Thyroid gland (tissue), 4 donors: ENCODE measurements around the gene TBC1D5.

Experiments
- POLR2A ChIP-seq, 2 donors: fragments of 450-650 bp; IDR thresholded peaks; one replicate each; pipeline ENCODE4 v1.6.1; 2017; ENCODE audit warnings: antibody characterized with exemption in 2 of 2, mild to moderate bottlenecking in 2 of 2, moderate library complexity in 1 of 2
- TF ChIP-seq, protein P1 (sequence below), 6 experiments: fragments of 200-600 bp in 3 of 6; fragments of 450-650 bp in 3 of 6; sonication (generic) in 3 of 6; IDR thresholded peaks; one replicate each; pipeline ENCODE4 v1.5.1; 2016 to 2019; ENCODE audit warnings: antibody characterized with exemption in 6 of 6, mild to moderate bottlenecking in 2 of 6, inconsistent platforms in 1 of 6, moderate library complexity in 1 of 6

DNA sequence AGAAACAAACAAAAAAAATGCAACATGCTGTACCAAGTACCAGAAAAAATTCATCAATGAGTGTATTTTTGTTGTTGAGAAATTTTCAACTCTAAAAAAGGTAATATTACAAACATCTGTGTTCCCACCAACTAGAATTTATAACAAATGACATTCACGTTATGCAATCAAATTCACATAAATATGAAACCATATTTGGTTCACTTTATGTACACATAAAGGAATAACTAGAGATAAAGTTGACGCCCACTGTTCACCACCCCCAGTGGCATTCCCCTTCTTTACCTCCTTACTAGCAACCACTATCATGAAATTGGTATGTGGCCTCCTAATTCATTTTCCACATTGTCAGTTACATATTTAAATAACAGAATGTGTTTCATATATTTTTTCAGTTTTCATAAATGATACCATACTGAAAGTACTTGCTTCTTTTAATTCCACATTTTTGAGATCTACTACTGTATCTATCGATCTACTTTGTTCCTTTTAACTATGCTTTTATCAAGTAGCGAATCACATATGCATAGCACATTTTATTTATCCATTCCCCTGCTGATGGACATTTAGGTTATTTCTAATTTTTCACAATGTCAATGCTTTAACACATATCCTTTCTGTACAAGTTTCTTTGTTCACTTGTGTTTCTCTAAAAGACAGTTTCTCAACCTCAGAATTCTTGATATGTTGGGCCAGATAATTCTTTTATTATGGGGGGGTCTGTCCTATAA is 34.5 kb downstream of the TBC1D5 start:
- no peak for TF ChIP-seq POLR2A (IDR thresholded peaks at IDR 0.05)
- TF ChIP-seq, protein P1, sequence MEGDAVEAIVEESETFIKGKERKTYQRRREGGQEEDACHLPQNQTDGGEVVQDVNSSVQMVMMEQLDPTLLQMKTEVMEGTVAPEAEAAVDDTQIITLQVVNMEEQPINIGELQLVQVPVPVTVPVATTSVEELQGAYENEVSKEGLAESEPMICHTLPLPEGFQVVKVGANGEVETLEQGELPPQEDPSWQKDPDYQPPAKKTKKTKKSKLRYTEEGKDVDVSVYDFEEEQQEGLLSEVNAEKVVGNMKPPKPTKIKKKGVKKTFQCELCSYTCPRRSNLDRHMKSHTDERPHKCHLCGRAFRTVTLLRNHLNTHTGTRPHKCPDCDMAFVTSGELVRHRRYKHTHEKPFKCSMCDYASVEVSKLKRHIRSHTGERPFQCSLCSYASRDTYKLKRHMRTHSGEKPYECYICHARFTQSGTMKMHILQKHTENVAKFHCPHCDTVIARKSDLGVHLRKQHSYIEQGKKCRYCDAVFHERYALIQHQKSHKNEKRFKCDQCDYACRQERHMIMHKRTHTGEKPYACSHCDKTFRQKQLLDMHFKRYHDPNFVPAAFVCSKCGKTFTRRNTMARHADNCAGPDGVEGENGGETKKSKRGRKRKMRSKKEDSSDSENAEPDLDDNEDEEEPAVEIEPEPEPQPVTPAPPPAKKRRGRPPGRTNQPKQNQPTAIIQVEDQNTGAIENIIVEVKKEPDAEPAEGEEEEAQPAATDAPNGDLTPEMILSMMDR (IDR thresholded peaks at IDR 0.05), result no peak
